GM18505 (cell line): ENCODE data around the gene WAC.
"Not testable (repeated sequence)": the region's sequence is repeated elsewhere in the genome, so short reads cannot be mapped to it uniquely, and the experiment has no call there.

ENCODE experiments used
- ATAC-seq: cut with Tn5 transposase; IDR thresholded peaks from one replicate; pipeline ENCODE4 v1.9.1; 2021; ENCODE audit not compliant: unreplicated experiment
- POLR2A ChIP-seq: IDR thresholded peaks from 4 replicates; pipeline ENCODE4 v1.6.1; 2011; ENCODE audit warnings: borderline replicate concordance; ENCODE audit not compliant: insufficient read depth, insufficient read length; ENCODE audit errors: extremely low read depth

Gene WAC

DNA sequence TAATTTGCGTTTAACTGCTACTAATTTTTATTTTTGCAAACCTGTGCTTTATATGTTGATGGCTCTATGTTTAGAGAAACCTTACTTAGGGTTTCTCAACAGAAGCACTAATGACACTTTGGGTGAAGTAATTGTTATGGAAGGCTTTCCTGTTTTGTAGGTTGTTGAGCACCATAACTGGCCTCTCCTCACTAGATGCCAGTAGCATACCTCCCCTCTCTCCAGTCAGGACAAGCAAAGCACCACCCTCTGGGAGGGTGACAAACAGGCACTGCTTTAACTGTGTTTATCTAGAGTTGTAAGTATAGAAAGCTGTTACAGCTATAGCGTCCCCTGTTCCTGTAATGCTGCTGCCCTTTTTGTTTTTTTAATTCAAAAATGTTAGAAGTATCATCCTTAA, 60.9 kb downstream of the WAC start:
- no peak for TF ChIP-seq POLR2A
- no peak for ATAC-seq

DNA sequence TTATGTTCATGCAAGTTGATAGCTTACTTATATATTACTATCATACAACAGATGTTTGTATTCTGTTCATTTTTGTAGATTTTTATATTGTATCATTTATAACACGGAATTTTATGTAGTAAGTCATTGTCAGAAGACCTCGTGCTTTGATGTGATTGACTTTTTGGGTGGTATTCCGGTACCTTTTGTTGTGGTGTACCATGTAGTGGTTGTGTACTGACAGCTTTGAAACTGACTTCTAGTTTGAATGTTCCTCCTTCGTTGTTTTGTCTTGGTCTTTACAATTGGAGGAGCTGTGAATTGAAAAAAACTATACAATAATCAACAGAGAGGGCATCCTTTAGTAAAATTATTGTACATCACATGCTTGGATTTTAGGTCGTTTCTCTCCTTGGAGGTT, 61.5 kb downstream of the WAC start:
- no peak for ATAC-seq

DNA sequence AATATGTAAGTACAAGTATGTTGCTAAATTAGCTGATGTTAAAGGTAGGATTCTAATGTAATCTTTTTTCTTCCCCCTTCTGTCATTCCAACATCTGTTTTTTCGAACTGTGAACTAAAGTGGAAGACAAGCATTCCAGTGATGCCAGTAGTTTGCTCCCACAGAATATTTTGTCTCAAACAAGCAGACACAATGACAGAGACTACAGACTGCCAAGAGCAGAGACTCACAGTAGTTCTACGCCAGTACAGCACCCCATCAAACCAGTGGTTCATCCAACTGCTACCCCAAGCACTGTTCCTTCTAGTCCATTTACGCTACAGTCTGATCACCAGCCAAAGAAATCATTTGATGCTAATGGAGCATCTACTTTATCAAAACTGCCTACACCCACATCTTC, 62.7 kb downstream of the WAC start:
- no peak for TF ChIP-seq POLR2A
- no peak for ATAC-seq

More for the DNA sequence above, 61.5 kb downstream of the WAC start:
- TF ChIP-seq POLR2A: no peak

DNA sequence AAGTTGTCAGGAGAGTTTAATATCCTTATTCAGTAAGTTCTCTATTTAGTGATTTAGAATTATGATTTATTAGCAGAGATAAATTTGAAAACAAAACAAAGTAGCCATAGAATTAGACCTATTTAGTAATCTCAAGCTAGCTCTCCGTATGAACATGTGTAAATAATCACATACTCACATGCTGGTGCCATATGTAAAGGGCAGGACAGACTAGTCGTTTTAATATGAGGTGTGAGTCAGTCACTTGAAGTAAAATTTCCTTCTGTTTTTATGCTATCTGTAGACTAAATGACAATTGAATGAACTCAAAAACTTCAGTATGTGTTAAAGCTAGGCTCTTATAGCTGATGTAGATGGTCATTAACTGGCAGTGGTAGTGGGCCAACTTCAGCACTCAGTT, 67.1 kb downstream of the WAC start:
- TF ChIP-seq POLR2A: no peak
- ATAC-seq: no peak

DNA sequence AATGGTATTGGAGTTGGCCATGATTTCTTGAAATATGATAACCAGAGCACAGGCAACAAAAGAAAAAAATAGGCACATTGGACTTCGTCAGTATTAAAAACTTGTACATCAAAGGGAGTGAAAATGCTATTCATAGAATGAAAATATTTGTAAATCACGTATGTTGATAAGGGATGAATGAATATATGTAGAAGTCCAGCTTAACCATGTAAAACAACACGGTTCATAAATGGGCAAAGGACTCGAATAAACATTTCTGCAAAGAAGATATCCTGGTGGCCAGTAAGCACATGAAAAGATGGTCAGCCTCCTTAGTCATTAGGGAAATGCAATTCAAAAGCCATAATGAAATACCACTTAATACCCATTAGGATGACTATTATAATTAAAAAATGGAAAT, 68.1 kb downstream of the WAC start:
- TF ChIP-seq POLR2A: no peak
- ATAC-seq: no peak

DNA sequence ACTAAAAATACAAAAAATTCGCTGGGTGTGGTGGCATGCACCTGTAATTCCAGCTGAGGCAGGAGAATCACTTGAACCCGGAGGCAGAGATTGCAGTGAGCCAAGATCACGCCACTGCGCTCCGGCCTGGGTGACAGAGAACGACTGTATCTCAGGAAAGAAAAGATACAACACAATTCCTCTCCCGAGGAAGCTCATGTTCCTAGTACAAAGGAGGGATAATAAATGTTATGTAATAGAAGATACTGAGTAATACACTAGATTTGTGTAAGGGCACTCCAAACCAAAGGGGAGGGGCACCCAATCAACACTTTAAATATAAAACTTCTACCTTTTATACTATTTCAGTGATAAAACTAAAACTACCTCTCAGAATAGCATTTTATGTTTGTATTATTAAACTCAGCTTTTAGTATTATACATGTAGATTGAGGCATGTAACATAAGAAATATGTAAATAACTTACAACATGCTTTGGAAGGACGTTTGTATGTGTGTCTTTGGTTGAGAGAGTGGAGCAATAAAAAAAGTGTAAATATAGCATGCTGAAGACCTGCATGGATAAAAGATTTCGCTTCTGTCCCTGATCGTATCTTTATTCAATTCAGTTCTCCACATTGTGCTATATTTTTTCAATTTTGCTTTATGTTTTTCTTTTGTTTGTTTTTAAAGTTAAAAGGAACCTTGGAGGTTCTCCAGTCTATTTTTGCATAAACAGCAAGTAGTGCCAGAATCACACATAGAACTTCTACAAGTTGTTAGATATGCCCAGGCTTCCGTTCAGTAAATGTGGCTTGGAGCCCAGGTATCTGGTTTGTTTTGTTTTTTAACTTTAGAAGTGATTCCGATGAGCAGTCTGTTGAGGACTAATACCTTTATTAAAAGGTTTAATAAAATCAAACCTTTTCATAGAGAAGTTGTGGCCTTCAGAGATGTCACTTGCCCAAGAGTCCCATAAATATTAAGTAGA, 71.9 kb downstream of the WAC start:
- no peak for TF ChIP-seq POLR2A
- no peak for ATAC-seq

DNA sequence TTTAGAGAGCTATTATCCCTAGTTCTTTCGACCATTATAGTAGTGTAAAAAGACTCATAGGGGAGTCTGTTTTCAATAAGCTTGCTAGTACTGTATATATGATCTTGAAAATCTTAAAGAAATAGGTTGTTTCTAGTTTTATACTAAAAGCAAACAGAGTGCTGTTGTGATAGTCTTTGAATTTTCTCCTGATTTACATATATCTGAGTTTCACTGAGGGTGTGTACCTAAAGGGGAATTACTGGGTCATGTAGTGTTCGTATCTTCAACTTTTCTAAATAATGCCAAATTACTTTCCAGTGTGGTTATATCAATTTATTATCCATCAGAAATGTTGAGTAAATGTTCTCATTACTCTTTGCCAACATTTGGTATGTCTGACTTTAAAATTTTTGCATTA, 73.7 kb downstream of the WAC start:
- ATAC-seq: no peak
- no peak for TF ChIP-seq POLR2A

DNA sequence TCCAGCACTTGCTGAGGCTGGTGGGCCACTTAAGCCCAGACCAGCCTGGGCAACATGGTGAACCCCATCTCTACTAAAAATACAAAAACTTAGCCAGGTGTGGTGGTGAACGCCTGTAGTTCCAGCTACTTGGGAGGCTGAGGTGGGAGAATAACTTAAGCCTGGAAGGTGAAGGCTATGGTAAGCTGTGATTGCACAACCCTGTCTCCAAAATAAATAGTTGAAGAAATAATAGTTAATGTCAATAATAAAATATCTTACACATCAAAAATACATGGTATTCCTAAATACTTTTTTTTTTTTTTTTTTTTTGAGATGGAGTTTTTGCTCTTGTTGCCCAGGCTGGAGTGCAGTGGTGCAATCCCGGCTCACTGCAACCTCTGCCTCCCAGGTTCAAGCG, 76.7 kb downstream of the WAC start:
- ATAC-seq: not testable (repeated sequence)

DNA sequence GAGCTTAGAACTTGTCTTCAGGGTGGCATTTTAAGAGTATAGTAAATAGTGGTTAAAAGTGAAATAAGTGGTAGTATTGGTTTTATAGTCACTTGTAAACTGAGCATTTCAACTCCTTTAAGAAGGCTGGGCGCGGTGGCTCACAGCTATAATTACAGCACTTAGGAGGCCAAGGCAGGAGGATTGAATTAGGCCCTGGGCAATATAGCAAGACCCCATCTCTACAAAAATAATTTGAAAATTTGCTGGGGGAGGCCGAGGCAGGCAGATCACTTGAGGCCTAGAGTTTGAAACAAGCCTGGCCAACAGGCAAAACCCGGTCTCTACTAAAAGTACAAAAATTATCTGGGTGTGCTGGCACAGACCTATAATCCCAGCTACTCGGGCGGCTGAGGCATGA, 80.0 kb downstream of the WAC start:
- no peak for ATAC-seq
- no peak for TF ChIP-seq POLR2A

DNA sequence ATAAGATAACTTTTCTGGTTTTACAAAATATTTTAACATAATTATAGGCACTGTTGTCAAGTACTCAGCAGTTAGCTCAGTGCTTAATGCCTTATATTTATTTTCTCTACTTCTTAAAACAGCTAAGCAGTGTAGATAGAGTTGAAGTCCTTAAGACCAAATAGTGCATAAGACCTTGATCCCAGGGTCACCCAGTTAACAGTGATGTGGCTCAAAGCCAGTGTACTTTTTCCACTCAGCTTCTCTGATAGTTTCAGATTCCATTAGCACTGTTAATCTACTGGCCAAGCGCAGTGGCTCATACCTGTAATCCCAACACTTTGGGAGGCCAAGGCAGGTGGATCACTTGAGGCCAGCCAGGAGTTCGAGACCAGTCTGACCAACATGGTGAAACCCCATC, 83.6 kb downstream of the WAC start:
- no peak for ATAC-seq
- TF ChIP-seq POLR2A: no peak

DNA sequence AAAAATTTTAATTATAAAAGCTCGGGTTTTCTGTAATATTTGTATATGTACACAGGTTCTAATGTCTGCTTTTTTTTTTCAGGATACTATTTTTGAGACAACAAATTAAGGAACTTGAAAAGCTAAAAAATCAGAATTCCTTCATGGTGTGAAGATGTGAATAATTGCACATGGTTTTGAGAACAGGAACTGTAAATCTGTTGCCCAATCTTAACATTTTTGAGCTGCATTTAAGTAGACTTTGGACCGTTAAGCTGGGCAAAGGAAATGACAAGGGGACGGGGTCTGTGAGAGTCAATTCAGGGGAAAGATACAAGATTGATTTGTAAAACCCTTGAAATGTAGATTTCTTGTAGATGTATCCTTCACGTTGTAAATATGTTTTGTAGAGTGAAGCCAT, 86.5 kb downstream of the WAC start:
- no peak for TF ChIP-seq POLR2A
- ATAC-seq: no peak

DNA sequence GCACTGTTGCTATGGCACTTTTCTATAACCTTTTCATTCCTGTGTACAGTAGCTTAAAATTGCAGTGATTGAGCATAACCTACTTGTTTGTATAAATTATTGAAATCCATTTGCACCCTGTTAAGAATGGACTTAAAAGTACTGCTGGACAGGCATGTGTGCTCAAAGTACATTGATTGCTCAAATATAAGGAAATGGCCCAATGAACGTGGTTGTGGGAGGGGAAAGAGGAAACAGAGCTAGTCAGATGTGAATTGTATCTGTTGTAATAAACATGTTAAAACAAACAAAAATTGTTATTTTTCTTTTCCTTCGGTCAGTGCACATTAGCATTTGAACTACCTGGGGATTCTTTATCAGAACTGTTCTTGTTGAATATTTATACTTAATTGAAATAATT, 87.3 kb downstream of the WAC start:
- no peak for ATAC-seq
- TF ChIP-seq POLR2A: no peak

DNA sequence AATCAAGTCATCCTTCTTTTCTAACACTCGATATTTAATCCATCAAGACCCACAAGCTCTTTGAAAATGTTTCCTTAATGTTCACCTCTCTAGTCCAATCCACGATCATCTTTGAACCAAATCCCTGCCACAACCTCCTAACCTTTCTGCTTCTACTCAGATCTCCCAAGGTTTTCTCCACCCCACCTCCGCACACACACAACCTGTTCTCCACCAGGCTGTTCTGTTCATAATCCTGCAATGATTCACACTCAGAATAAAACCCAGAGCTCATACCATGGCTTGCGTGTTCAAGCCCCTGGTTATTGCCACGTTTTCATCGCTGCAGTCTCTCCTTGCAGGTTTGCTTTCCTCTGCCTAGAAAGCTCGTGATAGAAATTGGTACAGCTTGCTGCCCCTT, 90.6 kb downstream of the WAC start:
- TF ChIP-seq POLR2A: no peak

DNA sequence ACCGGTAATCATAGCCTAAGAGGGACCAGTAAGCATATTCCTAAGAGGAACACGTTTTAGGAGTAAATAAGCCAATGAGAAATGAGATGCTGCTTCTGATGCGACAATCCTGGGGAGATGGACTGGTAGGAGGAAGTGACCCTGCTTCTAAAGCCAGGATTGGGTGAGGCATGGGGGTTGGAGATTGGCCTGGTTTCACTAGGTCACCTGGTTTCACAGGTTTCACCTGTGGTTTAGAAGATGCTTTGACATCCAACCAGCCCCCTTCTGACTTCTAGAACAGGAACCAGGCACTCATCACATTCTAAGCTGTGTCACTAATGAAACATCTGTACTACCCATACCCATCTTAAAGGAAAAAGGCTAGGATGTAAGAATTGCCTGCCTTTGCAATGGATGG, 91.4 kb downstream of the WAC start:
- no peak for TF ChIP-seq POLR2A
- no peak for ATAC-seq

More for the DNA sequence above, 90.6 kb downstream of the WAC start:
- no peak for ATAC-seq
